NCI-H1417 treated with DMSO at 0.1 percent for 48 hours (cell line): ENCODE results near the gene HTR7.

Experiments used
- DNase-seq: peaks from one replicate; lab custom pipeline; 2025; lab: John Stamatoyannopoulos, UW

Gene HTR7

DNA sequence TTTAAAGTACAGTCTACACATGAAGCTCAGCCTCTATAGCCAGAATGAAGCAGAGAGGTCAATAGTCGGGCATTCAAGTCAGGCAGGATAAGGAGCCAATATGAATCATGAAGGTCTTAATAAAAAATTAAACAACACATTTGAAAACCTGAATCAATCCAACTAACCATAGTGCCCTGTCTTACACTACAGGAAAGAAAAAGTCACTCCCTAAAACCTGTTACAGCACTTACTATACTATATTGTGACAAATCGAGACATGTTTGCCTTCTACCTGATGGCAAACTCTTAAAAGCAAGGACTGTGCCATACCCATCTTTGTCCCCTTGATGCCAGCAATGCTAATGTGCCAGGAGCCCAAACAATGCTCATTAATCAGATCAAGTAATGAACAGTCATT, 117.6 kb downstream of the HTR7 start:
- DNase-seq: no peak

DNA sequence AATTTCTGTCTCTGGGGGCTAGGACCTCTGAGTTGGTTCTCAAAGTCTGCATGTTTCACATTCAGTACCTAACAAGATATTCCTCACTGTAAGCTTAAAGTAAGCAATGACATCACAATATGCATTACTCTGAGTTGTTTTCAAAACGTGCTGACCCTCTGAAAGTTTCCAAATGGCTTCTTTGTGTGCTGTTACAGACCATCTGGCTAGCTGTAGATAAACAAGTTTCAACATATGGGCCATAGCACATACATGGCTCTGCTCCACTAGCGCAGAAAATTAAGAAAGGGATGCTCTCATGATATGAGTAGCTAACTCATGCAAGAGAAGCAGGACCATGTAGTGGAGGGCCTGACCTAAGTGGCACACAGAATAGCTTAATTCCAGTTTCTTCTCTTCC, 119.0 kb downstream of the HTR7 start:
- DNase-seq: no peak

DNA sequence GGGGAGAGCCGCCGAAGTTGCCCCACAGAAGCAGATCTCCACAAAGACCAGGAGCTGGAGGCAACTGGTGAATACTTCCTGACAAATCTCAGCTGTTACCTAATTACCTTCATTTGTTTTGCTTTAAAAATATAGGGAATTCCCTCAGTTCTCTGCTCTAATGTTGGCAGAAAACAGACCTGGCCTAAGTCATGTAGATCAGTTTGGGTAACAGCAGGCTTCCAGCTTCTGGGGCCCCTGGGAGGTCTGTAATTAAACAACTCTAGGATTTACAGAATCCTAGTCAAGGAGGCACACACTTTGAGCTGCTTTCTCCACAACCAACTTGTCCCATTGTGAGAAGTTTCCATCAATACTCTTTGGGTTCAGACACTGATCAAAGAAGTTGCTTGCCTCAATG, 123.4 kb downstream of the HTR7 start:
- DNase-seq: no peak

DNA sequence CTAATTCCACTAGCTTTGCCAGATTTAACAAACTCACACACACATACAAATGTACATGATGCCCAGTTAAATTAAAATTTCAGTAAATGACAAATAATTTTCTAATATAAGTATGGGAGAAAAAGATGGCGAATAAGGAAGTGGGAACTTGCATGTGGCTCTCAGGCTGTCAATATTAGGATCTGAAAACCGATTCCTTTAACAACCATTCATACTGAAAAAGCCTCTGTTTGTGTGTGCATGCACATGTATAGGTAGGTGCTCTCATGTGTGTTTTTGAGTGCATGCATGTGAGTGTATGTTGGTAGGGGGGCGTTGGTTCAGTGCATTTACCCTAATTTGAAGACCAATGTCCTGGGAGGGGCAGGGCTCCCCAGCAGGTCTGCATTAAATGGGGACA, 125.3 kb downstream of the HTR7 start:
- no peak for DNase-seq

DNA sequence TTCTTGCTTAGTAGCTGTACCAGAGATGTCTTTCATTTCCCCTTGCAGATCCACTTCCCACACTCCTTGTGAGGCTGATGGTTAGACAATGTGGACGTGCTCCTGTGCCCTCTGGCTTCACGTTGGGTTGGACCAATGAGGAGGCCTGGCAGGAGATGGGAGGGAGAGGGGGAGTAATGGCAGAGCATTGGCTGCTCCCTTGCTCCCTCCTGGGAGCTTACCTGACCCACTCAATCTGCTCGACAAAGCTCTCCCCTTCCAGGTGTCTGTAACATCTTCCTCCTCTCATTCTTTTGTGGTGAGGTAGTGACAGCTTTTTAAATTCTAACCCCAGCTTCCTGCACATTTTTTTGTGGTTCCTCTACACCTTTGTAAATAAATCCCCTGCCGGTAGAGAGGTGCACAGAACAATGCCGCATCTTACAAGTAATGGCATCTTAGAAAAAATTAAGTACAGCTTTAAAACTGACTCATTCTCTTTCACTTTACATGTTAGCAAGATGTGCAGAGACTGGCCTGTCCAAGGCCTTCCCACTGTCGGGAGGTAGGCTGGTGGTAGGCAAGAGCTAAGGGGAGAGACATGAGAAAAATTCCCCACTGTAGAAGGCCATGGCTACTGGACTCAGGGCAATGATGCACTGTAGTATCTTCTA, 134.3 kb downstream of the HTR7 start:
- no peak for DNase-seq

DNA sequence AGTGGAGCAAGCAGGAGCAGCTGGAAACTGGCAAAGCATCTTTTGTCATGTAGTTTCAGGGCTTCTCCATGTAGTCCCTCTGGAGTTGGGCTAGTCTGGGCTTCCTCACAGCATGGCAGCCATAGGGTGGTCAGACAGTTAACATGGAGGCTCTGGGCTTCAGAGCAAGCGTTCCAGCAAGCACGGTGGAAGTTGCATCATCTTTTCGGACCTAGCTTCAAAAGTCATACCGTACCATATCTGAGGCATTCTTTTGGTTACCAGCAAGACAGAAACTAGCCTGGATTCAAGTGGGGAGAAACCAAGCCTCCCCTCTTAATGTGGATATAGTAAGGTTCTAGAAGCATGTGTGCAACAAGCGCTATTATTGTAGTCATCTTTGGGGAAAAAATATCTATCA, 135.0 kb downstream of the HTR7 start:
- DNase-seq: no peak

DNA sequence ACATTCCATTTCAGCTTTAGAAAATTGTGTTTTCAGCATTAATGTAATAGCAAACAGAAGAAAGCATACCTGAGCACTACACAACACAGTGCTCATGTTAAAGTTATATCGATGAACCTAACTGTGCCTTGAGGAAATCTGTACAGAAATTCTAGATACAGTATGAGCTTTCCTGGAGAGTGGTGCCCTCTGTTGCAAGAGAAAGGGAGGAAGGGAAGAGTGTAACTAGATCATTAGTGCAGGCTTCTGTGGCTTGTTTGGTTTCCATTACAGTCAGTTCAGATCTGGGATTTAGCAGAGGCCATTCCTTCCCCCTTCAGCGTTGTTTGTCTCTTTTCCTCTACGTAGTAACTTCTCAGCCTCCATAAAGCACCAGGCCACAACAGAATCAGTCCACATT, 139.7 kb downstream of the HTR7 start:
- DNase-seq: no peak

DNA sequence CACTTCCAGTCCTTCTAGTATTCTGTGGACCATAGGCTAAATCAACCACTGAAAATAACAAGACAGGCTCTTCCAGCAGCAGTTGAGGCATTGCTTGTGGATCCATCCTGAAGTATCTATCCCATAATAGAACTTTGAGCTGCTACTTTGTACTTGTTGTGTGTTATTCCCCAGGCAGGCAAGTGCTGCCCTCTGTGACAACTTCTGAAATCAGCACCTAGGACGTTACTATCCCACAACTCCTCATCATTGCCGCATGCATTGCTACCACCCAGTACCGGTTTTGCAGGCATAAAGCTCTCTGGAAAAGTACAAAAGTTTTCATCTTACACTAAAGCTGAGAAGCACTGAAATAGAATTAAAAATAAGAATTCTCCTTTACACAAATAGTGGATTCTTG, 145.3 kb downstream of the HTR7 start:
- DNase-seq: no peak

DNA sequence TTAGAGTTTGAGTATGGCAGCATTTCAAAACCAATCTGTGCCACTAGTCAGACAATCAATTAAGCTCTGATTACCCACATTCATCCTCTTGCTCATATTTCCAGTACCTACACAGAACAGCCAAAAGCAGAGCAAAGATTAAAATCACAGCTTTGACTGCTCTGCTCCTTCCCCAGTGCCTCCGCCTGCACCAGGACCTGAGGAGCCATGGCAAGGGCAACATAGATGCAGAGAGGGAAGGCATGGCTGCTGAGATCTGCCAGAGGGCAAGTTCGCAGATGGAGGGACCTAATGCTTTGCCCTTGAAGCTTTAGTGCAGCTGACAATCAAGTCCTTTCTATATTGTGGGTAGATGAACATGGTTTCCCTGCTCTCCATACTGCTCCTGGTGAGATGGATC, 148.1 kb downstream of the HTR7 start:
- no peak for DNase-seq

DNA sequence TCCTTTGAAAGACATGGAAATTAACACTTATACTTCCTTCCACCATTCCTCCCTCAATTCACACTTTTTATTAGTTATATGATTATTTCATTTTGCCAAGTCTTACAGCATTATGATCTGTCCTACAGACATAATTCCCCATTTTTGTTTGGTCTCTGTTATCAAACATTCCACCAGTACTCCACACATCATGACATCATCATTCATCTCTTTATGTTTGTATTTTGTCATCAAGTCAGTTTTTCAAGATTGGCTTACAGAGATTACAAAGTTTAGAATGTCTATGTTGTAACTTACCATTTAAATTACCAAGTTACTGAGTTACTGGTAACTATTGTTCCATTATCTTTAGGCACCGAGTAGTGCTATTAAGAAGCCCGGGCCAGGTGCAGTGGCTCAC, 150.2 kb downstream of the HTR7 start:
- DNase-seq: no peak

DNA sequence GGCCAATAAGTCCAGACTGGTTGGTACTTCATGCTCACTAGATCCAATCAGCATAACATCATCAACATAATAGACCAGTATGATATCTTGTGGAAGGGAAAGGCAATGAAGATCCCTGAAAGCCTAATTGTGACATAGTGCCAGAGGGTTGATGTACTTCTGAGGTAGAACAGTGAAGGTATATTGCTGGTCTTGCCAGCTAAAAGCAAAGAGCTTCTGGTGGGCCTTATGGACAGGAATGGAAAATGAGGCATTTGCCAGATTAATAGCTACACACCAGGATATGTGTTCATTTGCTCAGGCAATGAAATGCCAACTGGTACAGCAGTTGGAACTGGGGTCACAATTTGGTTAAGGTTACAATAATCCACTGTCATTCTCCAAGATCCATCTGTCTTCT, 156.4 kb downstream of the HTR7 start:
- no peak for DNase-seq

DNA sequence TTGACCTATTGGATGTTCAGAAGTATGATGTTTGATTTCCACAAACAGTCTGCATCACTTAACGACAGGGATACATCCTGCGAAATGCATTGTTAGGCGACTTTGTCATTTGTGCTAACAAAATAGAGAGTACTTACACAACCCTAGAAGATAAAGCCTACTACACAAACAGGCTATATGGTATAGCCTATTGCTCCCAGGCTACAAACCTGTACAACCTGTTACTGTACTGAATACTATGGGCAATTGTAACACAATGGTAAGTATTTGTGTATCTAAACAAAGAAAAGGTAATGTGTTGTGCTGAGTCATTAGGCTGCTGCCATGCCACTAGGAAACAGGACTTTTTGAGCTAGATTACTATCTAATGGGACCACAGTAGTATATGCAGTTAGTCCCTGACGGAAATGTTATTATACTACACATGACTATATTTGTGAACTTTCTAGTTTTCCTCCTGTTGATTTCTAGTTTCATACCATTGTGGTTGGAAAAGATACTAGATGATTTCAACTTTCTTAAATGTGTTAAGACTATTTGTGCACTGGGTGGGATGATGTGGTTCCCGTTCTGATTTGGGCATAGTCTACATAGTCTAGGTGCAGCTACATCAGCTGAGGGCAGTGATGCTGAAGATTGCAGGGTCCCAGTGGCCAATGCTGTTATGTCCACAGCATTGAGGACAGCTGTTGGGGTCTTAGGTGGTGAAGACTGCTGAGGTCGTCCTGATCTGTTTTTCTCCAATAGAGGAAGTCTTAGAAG, 161.7 kb downstream of the HTR7 start:
- DNase-seq: no peak
